GM18511 (cell line): ENCODE measurements around the gene TRAPPC8.
A peak's percentile ranks its signal among the peaks of the same experiment; 100 is the strongest.
"Not testable (repeated sequence)": the region's sequence is repeated elsewhere in the genome, so short reads cannot be mapped to it uniquely, and the experiment has no call there.

Experiments used
- ATAC-seq: cut with Tn5 transposase; IDR thresholded peaks from one replicate; pipeline ENCODE4 v1.9.1; 2021; ENCODE audit warnings: mild to moderate bottlenecking, moderate library complexity; ENCODE audit not compliant: unreplicated experiment

The TRAPPC8 gene

GRCh38 chr18:31943878-31944816 is 1.2 kb upstream of the TRAPPC8 start:
- ATAC-seq: no peak

- peak; percentile 42 for ATAC-seq
Observed at GRCh38 chr18:31942291-31942998, 483 bp downstream of the TRAPPC8 start.

GRCh38 chr18:31941010-31941809 is 1.7 kb downstream of the TRAPPC8 start:
- no peak for ATAC-seq

GRCh38 chr18:31934773-31935172 is 8.2 kb downstream of the TRAPPC8 start:
- ATAC-seq: not testable (repeated sequence)

GRCh38 chr18:31931886-31932240 is 11.1 kb downstream of the TRAPPC8 start:
- ATAC-seq: no peak

- ATAC-seq: no peak
Observed at GRCh38 chr18:31931163-31931885, 11.6 kb downstream of the TRAPPC8 start.

- no peak for ATAC-seq
Observed at GRCh38 chr18:31929273-31929672, 13.7 kb downstream of the TRAPPC8 start.

GRCh38 chr18:31926988-31927387 is 15.9 kb downstream of the TRAPPC8 start:
- not testable (repeated sequence) for ATAC-seq

GRCh38 chr18:31920277-31920676 is 22.7 kb downstream of the TRAPPC8 start:
- no peak for ATAC-seq

- ATAC-seq: not testable (repeated sequence)
Observed at GRCh38 chr18:31919366-31919765, 23.6 kb downstream of the TRAPPC8 start.

- ATAC-seq: no peak
Observed at GRCh38 chr18:31918733-31919132, 24.2 kb downstream of the TRAPPC8 start.

- ATAC-seq: no peak
Observed at GRCh38 chr18:31901063-31901462, 41.9 kb downstream of the TRAPPC8 start.

GRCh38 chr18:31899771-31900170 is 43.2 kb downstream of the TRAPPC8 start:
- ATAC-seq: not testable (repeated sequence)

GRCh38 chr18:31892936-31893335 is 50.0 kb downstream of the TRAPPC8 start:
- ATAC-seq: no peak

- ATAC-seq: no peak
Observed at GRCh38 chr18:31891566-31891965, 51.4 kb downstream of the TRAPPC8 start.

GRCh38 chr18:31884020-31884419 is 58.9 kb downstream of the TRAPPC8 start:
- ATAC-seq: no peak

- ATAC-seq: no peak
Observed at GRCh38 chr18:31880186-31880898, 62.6 kb downstream of the TRAPPC8 start.

- no peak for ATAC-seq
Observed at GRCh38 chr18:31878358-31878757, 64.6 kb downstream of the TRAPPC8 start.

GRCh38 chr18:31877900-31878299 is 65.0 kb downstream of the TRAPPC8 start:
- ATAC-seq: no peak

- ATAC-seq: no peak
Observed at GRCh38 chr18:31876707-31877106, 66.2 kb downstream of the TRAPPC8 start.
